Fibroblast of lung (primary cell): ENCODE measurements around the gene DKC1.

Experiments
- EZH2 ChIP-seq: IDR thresholded peaks from 2 replicates; pipeline ENCODE4 v1.5.1; 2012; ENCODE audit warnings: low read length, control low read depth, mild to moderate bottlenecking; ENCODE audit errors: missing control alignments
- TF ChIP-seq, protein P1 (sequence below), 2 donors: IDR thresholded peaks in 1 of 2; conservative IDR thresholded peaks in 1 of 2; 1 replicate in 1 of 2; 2 replicates in 1 of 2; pipeline ENCODE4 v1.5.1; 2011 to 2012; ENCODE audit warnings: low read length in 2 of 2, control low read depth in 1 of 2, inconsistent platforms in 1 of 2, low read depth in 1 of 2, mild to moderate bottlenecking in 1 of 2

DNA sequence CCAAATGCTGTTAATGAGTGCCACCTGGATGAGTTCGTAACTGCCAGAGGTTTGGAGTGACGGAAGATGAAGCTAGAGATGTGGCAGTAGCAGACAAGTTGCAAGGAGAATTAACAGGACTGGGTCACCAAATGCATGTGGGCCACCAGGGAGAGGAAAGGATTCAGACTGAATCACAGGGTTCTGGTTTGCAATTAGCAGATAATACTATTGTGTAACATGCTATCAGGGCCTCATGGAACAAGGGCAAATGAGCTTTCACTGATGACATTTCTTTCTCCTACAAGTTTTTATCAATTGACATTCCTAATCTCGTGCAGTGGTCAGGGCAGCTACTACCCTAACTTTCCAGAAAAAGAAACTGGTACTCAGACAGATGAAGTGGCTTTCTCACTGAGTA, 33.2 kb upstream of the DKC1 start:
- TF ChIP-seq, protein P1, sequence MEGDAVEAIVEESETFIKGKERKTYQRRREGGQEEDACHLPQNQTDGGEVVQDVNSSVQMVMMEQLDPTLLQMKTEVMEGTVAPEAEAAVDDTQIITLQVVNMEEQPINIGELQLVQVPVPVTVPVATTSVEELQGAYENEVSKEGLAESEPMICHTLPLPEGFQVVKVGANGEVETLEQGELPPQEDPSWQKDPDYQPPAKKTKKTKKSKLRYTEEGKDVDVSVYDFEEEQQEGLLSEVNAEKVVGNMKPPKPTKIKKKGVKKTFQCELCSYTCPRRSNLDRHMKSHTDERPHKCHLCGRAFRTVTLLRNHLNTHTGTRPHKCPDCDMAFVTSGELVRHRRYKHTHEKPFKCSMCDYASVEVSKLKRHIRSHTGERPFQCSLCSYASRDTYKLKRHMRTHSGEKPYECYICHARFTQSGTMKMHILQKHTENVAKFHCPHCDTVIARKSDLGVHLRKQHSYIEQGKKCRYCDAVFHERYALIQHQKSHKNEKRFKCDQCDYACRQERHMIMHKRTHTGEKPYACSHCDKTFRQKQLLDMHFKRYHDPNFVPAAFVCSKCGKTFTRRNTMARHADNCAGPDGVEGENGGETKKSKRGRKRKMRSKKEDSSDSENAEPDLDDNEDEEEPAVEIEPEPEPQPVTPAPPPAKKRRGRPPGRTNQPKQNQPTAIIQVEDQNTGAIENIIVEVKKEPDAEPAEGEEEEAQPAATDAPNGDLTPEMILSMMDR (conservative IDR thresholded peaks at IDR 0.05 in 1 of 2, IDR thresholded peaks at IDR 0.05 in 1 of 2; ENCODE audit: low read depth in 1 of 2, low read length in 2 of 2): no peak
- TF ChIP-seq EZH2: no peak
